Stimulated activated CD8-positive, alpha-beta memory T cell treated with anti-CD3 and anti-CD28 coated beads, Interleukin-4, amount 100 ng/mL, for 48 hours (primary cell): ENCODE measurements around the gene PPP2R2D.

ENCODE experiments used
- DNase-seq: peaks from one replicate; pipeline ENCODE4 v3.0.0-alpha.2; 2020

PPP2R2D gene

DNA sequence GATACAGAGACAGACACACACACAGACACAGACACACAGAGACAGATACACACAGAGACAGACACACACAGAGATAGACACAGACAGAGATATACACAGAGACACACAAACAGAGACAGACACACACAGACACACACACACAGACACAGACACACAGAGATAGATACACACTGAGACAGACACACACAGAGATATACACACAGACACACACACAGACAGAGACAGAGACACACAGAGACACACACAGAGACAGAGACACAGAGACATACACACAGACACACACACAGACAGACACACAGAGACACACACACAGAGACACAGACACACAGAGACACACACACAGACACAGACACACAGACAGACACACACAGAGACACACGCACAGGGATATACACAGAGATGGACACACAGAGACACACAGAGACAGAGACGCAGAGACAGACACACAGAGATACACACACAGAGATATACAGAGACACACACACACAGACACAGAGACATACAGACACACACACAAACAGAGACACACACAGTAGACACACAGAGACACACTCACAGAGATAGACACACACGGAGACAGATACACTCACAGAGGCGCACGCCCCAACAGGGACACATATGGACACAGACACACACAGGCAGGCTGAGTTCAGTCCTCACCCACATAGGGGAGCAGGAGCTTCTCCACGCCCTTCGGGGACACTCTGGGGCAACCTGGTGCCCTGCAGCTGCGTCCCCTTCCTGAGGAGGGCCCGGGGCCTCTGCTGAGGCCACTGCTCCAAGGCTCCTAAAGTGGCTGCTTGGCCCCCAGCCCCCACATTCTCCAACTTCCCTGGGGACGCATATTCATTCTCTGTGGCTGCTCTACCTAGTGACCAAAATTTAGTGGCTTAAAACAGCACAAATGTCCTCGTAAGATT lies 10.3 kb upstream of the PPP2R2D start:
- no peak for DNase-seq

DNA sequence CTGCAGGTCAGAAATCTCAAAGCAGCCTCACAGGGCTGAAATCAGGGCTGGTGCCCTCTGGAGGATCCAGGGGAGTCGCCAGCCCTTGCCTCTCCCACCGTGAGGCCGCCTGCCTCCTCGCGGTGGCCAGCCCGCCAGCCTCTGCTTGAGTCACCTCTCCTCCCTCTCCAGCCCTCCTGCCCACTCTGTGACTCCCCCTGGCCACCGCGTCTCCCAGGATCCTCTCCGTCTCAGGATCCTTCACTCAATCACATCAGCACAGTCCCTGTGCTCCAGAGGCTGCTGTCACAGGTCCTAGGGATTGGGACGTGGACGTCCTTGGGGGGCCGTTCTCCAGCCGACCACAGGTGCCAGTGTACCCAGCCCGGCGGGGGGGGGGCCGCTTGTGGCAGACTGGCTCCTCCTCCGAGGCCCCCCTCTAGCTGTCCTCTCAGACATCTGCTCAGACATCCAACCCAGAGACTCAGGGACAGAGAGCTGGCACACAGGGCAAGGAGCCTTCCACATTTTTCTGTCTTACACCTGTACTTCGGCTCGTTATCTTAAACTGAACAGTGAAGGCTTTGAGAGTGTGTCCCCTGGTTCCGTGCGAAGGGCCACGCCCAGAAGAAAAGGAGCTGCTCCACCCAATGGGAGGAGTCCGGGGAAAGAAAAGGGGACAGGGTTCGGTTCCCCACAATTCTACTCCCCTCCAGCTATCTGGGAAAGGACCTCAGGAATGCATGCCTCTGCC lies 9.4 kb upstream of the PPP2R2D start:
- DNase-seq: no peak

DNA sequence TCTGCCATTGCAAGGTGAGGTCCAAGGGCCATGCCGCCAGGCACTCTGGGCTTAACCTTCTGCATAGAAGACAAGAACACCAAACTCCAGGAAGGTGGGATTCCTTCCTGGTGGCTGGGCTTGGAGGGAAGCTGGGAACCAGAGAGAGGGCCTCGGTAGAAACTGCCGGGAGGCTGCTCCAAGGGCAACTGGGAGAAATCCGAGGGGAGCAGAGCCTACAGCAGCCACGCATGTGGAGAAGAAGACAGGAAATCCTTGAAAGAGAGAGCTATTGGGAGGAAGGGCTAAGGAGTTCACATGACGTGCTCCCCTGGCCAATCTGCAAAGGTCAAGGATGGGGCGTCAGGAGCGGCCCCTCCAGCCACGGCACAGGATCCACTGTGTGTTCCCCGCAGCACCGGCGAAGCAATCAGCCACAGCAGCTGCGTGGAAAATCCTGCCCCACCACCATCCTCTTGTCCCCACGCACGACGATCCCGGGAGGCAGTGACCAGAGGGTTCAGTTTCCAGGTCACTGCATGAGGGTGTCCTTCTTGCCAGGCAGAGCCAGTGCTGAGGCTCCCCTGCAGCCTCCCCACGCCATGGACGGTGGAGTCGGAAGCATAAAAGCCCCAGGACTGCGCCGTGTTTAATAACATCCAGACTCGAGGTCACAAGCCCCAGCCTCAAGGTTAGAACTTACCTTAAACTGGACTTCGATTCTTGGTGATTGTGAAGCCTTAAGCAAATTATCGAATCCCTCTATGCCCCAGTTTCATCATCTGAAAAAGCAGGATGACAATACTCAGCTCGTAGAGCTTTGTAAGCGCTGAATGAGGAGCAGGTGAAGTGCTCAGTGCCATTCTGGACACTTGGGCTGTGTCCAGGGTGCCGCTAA lies 8.6 kb upstream of the PPP2R2D start:
- DNase-seq: no peak

DNA sequence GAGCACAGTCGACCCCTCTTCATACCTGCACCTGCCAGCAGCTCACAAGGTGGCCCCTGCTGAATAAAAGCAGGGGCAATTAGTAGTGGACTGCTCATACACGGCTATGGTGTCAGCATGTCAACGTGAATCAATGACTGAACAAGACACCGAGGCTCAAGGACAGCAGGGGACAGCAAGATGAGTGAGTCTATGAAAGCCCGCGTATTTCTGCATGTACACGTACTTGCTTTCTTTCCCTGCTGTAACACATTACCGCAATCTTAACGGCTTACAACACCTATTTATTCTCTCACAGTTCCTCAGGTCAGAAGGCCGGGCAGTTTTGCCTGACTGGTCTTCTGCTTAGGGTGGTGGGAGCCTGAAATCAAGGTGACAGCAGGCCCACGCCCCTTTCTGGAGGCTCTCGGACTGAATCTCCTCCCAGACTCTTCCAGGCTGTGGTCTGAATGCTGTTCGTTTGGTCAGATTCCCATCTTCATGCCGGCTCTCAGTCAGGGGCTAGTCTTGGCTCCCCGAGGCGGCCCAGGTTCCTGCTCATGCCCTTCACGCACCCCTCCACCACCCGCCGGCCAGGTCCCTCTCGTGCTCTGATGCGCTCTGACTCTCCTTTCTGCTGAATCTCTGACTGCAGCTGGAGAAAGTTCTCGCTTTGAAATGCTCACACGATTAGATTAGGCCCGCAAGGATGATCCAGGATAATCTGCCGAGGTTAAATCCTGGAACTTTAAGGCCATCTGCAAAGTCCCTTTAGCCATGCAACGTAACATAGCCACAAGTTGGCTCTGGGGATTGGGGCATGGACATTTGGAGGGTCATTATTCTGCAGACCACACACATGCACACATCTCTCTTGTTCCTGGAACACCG lies 7.8 kb upstream of the PPP2R2D start:
- no peak for DNase-seq

DNA sequence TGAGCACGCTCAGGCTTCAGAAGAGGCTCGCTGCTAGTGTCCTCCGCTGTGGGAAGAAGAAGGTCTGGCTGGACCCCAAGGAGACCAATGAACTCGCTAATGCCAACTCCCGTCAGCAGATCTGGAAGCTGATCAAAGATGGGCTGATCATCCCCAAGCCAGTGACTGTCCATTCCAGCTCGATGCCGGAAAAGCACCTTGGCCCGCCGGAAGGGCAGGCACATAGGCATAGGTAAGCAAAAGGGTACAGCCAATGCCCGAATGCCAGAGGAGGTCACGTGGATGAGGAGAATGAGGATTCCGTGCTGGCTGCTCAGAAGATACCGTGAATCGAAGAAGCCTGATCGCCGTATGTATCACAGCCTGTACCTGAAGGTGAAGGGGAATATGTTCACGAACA lies 5.7 kb upstream of the PPP2R2D start:
- DNase-seq: no peak

DNA sequence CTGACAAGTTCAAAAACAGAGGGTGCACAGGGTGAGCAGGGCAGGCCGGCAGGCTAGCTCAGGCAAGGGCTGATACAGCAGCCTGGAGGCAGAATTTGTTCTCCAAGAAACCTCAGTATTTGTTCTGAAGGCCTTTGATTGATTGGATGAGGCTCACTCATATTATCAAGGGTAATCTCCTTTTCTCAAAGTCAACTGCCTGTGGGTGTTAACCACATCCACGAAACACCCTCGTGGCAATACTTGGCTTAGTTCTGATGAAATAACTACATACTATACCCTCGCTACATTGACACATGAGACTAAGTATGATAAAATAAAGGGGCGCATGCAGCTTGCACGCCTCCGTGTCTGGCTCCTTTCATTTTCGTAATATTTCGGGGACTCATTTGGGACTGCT lies 4.4 kb upstream of the PPP2R2D start:
- no peak for DNase-seq

DNA sequence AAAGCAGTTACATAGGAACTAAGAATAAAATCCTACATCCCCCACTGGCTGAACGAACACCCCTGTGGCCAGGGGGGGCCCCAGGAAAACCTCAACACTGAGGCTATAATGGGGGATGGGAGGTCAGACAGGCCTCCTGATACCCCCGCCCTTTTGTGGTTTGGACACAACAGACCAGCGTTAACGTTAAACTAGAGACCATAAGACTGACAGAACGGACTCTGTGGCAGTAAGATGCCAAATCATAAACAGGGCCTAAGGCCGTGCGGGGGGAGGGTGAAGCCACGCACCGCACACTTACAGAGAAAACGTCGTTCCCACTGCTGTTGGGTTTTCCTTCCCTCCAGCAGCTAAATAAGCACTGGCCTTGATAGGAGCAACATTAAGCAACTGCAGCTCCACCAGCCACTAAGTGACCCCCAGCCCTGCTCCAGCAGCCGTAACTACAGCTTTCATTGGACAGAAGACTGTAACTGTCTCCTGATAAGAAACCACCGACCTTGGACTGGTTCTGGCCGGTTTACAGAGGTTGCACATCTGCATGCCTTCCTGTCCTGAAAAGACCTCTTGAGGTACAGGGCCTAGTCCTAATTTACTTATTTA lies 3.4 kb upstream of the PPP2R2D start:
- no peak for DNase-seq

DNA sequence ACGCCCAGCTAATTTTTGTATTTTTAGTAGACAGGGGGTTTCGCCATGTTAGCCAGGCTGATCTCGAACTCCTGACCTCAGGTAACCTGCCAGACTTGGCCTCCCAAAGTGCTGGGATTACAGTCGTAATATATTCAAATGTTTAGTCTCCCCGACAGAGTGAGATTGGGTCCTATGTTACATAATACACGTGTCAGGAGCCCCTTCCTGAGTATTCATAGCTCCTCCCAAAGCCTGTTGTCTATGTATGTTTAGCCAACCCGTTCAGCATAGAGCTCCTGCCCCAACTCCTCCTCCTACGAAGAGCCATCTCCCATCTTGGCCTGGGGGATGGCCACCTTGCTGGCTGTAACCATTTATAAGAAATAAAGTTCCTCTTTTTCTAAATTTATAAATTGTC lies 2.7 kb upstream of the PPP2R2D start:
- no peak for DNase-seq

DNA sequence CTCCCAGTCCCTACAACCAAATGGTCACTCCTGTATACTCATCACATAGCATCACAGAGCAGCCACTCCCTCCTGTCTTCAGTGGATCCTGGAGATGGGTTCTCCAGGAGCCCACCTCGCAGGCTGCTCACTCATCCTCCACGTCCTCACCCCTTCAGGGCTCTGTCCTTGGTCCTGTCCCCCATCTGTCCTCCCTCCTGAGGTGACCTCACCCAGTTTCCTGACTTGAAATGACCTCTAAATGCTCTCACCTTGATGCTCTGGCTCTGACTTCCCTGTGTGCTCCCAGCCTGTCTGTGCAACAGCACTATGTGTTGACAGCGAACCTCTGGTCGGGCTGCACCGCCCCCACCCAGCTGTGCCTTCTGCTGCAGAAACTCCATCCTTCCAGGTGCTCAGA lies 2.1 kb upstream of the PPP2R2D start:
- DNase-seq: no peak

DNA sequence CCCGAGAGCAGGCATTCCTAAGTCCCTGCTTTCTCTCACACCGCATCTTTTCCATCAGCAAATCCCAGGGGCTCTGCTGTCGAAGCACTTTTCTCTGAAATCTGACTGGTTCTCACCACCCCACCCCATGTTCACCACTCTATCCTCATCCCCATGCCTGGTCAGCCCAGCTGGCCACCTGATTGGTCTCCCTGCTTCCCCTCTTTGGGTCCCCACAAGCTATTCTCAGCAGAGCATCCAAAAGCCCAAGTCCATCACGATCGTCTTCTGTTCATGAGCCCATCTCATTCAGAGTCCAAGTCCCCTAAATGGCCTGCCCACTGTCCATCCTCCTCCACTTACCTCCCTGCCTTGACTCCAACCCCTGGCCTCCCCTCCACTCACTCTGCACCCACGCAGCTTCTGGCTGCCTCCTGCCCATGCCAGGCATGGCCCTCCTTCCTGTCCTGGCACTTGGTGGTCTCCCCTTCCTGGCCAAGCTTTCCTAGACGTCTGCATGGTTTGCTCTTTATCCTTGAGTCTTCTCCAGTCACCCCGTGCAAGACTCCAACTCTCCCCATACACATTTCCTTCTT lies 1.6 kb upstream of the PPP2R2D start:
- no peak for DNase-seq

DNA sequence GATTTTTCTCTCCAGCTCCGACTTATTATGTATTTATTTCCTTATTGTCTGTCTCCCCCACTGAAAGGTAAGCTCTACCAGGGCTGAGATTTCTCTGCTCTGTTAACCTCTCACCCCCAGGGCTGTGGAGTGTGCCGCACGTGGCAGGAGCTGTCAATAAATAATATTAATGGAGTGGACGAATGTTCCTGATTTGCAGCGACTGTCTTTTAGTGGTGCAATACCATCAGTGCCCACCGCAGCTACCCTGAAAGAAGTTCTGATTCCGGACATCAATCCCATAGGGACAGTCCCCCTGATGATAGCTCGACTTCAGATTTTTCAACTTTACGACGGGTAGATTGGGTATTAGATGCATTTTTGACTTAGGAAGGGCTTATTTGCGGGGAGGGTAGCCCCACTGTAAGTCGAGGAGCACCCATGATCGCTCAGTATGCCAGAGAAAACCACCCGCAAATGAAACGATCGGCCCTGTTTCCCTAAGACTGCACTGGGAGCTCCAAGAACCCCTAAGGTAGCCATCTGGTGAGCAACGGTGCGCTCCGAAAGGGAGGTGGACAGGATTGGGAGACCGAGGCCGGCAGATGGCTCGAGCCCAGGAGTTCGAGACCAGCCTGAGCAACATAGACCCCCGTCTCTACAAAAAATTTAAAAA lies 986 bp upstream of the PPP2R2D start:
- no peak for DNase-seq

DNA sequence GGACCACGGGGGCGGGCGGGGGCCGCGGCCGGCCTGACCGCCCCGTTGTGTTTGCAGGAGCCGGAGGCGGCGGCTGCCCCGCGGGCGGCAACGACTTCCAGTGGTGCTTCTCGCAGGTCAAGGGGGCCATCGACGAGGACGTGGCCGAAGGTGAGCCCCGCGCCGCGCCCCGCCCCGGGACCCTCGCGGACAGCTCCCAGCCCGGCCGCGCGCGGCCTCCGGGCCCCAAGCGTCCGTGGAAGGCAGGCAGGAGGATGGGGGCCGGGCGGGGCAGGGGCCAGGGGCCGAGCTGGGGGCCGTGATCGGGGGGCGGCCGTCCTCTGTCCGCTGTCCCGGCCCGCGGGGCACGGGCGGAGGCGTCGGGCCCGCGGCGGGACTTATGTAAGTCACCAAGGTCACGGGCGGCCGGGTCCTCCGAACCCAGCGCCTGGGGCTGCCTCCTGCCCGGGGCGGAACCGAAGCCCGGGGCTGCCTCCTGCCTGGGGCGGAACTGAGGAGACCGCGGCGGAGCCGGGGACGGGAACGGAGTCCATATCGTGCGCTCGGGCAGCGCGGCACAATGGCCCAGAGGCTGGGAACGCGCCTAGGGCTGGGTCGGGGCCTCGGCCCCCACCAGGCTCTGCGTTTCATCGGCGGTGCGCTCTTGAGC lies 497 bp downstream of the PPP2R2D start:
- peak; percentile 64 for DNase-seq

DNA sequence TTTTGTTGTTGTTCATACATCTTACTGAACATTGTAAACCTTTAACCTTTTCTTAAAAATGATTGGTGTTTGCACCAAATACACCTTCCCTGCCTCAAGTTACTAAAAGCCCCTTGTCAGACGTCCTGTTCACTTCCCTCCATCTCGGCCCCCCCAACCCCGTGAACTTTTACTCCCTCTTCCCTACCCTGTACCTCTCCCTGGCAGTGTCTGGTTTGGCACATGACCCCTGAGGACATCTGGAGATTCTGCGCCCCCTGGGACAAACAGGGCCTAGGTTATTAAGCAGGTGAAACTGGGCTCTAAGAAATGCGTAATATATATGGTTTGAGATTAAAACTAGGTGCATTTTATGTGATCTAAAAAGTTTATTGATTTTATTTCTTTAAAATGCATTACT lies 1.4 kb downstream of the PPP2R2D start:
- peak; percentile 25 for DNase-seq

DNA sequence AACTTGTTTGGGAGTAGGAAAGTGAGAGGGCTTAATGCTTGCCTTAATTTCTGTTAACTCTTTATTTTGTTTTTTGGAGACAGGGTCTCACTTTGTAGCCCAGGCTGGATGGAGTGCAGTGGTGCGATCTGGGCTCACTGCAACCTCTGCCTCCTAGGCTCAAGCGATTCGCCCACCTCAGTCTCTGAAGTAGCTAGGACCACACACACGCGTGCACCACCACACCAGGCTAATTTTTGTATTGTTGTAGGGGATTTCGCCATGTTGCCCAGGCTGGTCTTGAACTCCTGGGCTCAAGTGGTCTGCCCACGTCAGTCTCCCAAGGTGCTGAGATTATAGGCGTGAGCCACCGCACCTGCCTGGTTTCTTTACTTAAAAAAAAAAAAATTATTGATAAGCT lies 1.9 kb downstream of the PPP2R2D start:
- no peak for DNase-seq

DNA sequence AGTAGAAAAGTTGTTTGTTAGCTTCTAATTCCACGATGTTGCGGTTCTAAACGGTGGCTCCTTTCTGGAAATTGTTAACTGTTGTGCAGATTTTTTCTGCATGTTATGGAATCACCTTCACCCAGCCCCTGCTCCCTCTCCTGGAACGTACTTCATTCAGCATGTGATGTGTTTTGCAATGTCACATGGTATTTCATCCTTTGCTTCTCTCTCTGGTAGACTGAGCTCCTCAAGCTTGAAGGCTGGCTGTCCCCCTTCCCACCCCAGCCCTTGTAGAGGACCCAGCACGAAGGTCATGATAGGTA lies 4.4 kb downstream of the PPP2R2D start:
- DNase-seq: no peak

DNA sequence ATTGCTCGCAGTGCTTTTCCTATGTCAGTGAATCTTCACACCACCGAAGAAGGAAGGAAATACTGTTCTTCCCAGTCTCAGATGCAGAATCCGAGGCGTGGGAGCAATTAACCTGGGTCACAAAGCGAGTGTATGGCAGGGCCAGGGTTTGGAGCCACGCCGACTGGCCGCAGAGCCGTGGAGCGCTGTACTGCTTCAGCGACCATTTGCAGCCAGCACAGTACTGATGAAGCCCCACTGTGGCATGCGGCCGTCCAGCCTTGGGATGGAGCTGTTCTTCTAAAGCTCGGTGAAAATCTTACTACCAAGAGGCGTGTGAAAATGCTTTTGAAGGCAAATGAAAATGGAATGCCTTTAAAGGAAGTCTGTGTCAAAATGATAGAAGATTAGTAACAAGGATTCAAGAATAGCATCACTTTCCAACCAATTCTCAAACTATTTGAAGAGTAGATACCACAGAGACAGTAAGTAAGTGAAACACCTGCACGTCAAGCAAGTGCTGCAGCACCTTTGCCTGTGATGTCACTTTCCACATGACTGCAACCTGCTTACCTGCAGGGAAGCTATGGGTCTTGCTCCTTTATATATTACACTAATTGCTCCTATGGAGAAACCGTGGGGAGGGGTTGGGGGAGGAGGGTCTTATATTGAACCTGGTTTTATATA lies 4.9 kb downstream of the PPP2R2D start:
- no peak for DNase-seq

DNA sequence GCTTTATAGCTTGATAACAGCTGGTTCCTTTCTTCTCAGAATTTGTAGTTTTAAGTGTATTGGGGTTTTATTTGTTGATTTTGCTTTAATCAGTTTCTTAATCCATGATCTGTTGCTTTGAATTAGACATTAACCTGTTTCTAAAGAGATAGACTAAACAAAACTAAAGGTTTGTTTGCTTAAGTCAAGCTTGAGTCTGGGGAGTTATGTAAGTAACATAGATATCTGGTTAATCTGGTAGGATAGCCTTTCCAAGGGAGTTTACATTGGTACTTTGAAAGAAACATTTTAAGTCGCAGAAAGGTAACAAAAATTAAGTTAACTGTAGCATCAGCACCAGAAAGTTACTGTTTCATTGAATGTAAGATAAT lies 5.4 kb downstream of the PPP2R2D start:
- no peak for DNase-seq

DNA sequence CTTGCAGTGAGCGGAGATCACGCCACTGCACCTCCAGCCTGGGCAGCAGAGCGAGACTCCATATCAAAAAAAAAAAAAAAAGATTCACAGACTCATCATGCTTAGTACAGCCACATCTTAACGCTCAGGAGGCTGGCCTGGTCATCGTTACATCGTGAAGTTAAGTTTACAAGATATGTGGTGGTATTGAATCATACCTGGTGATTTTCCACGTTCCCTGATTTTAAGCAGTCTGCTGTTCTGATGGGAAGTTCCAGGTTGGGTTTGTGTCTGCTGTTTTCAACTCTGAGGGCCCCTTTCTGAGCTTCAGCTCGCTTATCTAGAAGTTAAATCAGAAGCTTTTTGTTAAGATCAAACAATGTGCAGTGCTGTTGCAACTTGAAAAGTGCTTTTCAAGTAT lies 6.9 kb downstream of the PPP2R2D start:
- DNase-seq: no peak

DNA sequence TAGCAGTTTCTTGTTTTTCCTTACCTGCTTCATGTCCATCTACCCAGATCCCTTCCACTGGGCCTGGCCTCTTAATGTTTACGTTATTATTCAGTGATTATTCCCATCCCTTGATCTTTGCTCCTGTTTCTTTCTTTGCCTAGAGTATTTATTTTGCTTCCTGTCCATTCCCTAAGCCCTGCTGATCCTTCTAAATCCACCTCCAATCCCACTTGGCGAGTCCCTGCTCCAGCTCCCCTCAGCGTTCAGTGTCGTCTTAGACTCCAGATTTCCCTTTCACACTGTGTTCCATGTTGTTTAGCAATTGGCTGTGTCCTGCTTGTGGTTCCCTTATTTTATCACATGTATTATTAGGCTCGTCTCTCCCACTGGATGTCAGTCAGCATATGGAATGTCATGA lies 7.3 kb downstream of the PPP2R2D start:
- no peak for DNase-seq
